SK-N-MC (cell line): ENCODE measurements around the gene LHX2.

Source experiments
- DNase-seq: peaks from one replicate; pipeline ENCODE4 v3.0.0-alpha.2; 2011; ENCODE audit warnings: low read depth, low spot score
- H3K27ac ChIP-seq: fragments of 200-600 bp; sonication (generic); 2 replicates; pipeline ENCODE4 v1.5.1; 2016; ENCODE audit warnings: mixed run types
- H3K36me3 ChIP-seq: fragments of 200-600 bp; sonication (generic); 2 replicates; pipeline ENCODE4 v1.6.1; 2017; ENCODE audit warnings: antibody characterized with exemption, low read length, mixed read lengths; ENCODE audit not compliant: insufficient read depth
- H3K4me3 ChIP-seq: fragments of 200-600 bp; sonication (generic); 2 replicates; pipeline ENCODE4 v1.5.1; 2016
- H3K9ac ChIP-seq: fragments of 200-600 bp; sonication (generic); 2 replicates; pipeline ENCODE4 v1.8.0; 2017; ENCODE audit warnings: mixed run types, mixed read lengths; ENCODE audit not compliant: insufficient read length
- H3K9me3 ChIP-seq: fragments of 200-600 bp; sonication (generic); 2 replicates; pipeline ENCODE4 v1.6.1; 2017; ENCODE audit warnings: low read depth, mild to moderate bottlenecking, antibody characterized with exemption, low read length, moderate library complexity, mixed read lengths
- EZH2 ChIP-seq: fragments of 200-600 bp; sonication (generic); IDR thresholded peaks from one replicate; pipeline ENCODE4 v1.6.1; 2017; ENCODE audit warnings: antibody characterized with exemption
- FOXP2 ChIP-seq: optimal IDR thresholded peaks from 2 replicates; pipeline ENCODE3; 2011; ENCODE audit warnings: mild to moderate bottlenecking, moderate library complexity; ENCODE audit not compliant: insufficient read depth; ENCODE audit errors: extremely low read length, control extremely low read depth
- POLR2AphosphoS5 ChIP-seq: IDR thresholded peaks from 2 replicates; pipeline ENCODE4 v1.6.1; 2012; ENCODE audit warnings: mild to moderate bottlenecking, low read depth, low read length, borderline replicate concordance

LHX2 gene

GRCh38 chr9:124016175-124017050 lies 4.8 kb downstream of the LHX2 start:
- H3K9me3 ChIP-seq: no peaks in the 10 kb centered on the region
- no peak overlapping the region for H3K4me3 ChIP-seq
- no peak for TF ChIP-seq POLR2AphosphoS5
- TF ChIP-seq EZH2: peak; percentile 34
- TF ChIP-seq FOXP2: no peak
- no peaks in the 10 kb centered on the region for H3K36me3 ChIP-seq
- no peak overlapping the region for H3K9ac ChIP-seq
- DNase-seq: no peak
- H3K27ac ChIP-seq: no peak overlapping the region

GRCh38 chr9:124017051-124017928 lies 5.7 kb downstream of the LHX2 start:
- no peak overlapping the region for H3K27ac ChIP-seq
- no peak overlapping the region for H3K9ac ChIP-seq
- no peaks in the 10 kb centered on the region for H3K9me3 ChIP-seq
- 0 out of 2 replicates have a peak overlapping the region, but pooled peaks have one; percentile 24 for H3K4me3 ChIP-seq
- TF ChIP-seq POLR2AphosphoS5: no peak
- TF ChIP-seq FOXP2: no peak
- TF ChIP-seq EZH2: no peak
- no peak for DNase-seq
- no peaks in the 10 kb centered on the region for H3K36me3 ChIP-seq

- H3K9me3 ChIP-seq: no peaks in the 10 kb centered on the region
- TF ChIP-seq FOXP2: no peak
- no peak for TF ChIP-seq EZH2
- TF ChIP-seq POLR2AphosphoS5: no peak
- H3K27ac ChIP-seq: no peak overlapping the region
- no peak overlapping the region for H3K9ac ChIP-seq
- peak overlapping the region; percentile 24 for H3K4me3 ChIP-seq
- DNase-seq: no peak
- H3K36me3 ChIP-seq: no peaks in the 10 kb centered on the region
Observed at GRCh38 chr9:124017929-124018729, 6.6 kb downstream of the LHX2 start.

- Histone ChIP-seq H3K9me3 (no peaks in the 10 kb centered on the region), H3K9ac (no peak overlapping the region), H3K4me3 (peak overlapping the region; percentile 24; the same call in 1 of the 2 replicates), H3K27ac (no peak overlapping the region), H3K36me3 (no peaks in the 10 kb centered on the region)
- DNase-seq: no peak
- TF ChIP-seq FOXP2: no peak
- TF ChIP-seq POLR2AphosphoS5: no peak
- TF ChIP-seq EZH2: no peak
Observed at GRCh38 chr9:124018730-124019697, 7.4 kb downstream of the LHX2 start.

- no peak overlapping the region for H3K4me3 ChIP-seq
- no peaks in the 10 kb centered on the region for H3K9me3 ChIP-seq
- no peak overlapping the region for H3K9ac ChIP-seq
- H3K27ac ChIP-seq: no peak overlapping the region
- no peak for TF ChIP-seq EZH2
- no peak for TF ChIP-seq FOXP2
- TF ChIP-seq POLR2AphosphoS5: no peak
- DNase-seq: no peak
- no peaks in the 10 kb centered on the region for H3K36me3 ChIP-seq
Observed at GRCh38 chr9:124019771-124020519, 8.4 kb downstream of the LHX2 start.

GRCh38 chr9:124020520-124021384 lies 9.2 kb downstream of the LHX2 start:
- Histone ChIP-seq H3K9ac (no peak overlapping the region), H3K9me3 (no peaks in the 10 kb centered on the region), H3K27ac (no peak overlapping the region), H3K4me3 (no peak overlapping the region), H3K36me3 (no peaks in the 10 kb centered on the region)
- TF ChIP-seq EZH2: no peak
- no peak for TF ChIP-seq FOXP2
- TF ChIP-seq POLR2AphosphoS5: no peak
- DNase-seq: no peak
